ENCODE data around the gene FERD3L.

DNA sequence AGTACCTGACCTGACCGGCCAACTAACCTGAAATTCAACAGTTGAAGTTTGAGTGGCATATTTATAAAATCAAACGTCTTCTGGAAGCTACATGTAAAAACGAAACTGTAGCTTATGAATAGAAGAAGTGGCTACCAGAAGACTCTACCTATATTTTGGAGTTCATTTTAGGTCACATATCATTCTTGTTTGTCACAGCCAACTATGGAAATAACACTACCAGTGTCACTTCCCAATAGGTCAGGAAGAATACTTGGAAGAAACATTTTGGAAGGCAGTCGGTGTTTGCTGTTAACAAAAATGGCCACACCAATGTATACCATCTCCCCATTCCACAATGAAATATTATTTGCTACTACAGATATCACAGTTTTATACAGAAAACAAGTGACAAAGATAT, 40.4 kb downstream of the FERD3L start:
- TF ChIP-seq GATA2 (IDR thresholded peaks at IDR 0.05; ENCODE audit: low read depth, low read length), result no peak
- no peak for TF ChIP-seq GATA3 (IDR thresholded peaks at IDR 0.05; ENCODE audit: low read depth, low read length)
